ENCODE results near the gene NRAP. TPM values are rescaled to one million over a fixed set of nuclear protein-coding genes. Genes with fewer than 3 reads are reported as not detected.

Gene NRAP
- total RNA-seq, 1 experiment from 2014 or later, result not detected

- no peaks in the 10 kb centered on the region for H4K20me1 ChIP-seq (ENCODE audit: control insufficient read depth, insufficient read depth, insufficient read length)
- no peak overlapping the region for H2BK15ac ChIP-seq (ENCODE audit: low read depth, low read length)
- no peaks in the 10 kb centered on the region for H3K79me2 ChIP-seq (ENCODE audit: insufficient read depth, low read length)
- no peaks in the 10 kb centered on the region for H3K9me3 ChIP-seq (ENCODE audit: control insufficient read depth, low read depth, low read length)
- H3K4me1 ChIP-seq (ENCODE audit: insufficient read depth, low read length), result peaks cover 2% of the 10 kb centered on the region; the same call in 1 of the 2 replicates
- H3K23me2 ChIP-seq (ENCODE audit: insufficient read length, low read depth, low read length, poor library complexity, severe bottlenecking), result no peaks in the 10 kb centered on the region
- no peaks in the 10 kb centered on the region for H3K36me3 Mint-ChIP-seq (ENCODE audit: insufficient read depth in 1 of 3, low read depth in 3 of 3)
- H2BK5ac ChIP-seq (ENCODE audit: insufficient read length, low read length), result no peak overlapping the region
- DNase-seq, result peak; percentile 43
- no peak for TF ChIP-seq CTCF (conservative IDR thresholded peaks at IDR 0.05)
- H3K23ac ChIP-seq (ENCODE audit: insufficient read length, low read depth, low read length), result no peak overlapping the region
- no peak overlapping the region for H3K27ac ChIP-seq (ENCODE audit: insufficient read length, low read depth, low read length)
- no peak overlapping the region for H3K9ac ChIP-seq (ENCODE audit: extremely low read depth, insufficient read length, low read length)
- no peak overlapping the region for H3K56ac ChIP-seq (ENCODE audit: insufficient read length, low read depth, low read length)
- no peak overlapping the region for H2BK120ac ChIP-seq (ENCODE audit: low read depth, low read length, poor library complexity, severe bottlenecking)
- H3K18ac ChIP-seq (ENCODE audit: insufficient read length, low read depth, low read length), result no peak overlapping the region
- peaks cover 100% of the 10 kb centered on the region for H3K27me3 Mint-ChIP-seq (ENCODE audit: low read depth)
- peak overlapping the region in 1 of 3 experiments; percentile 88; a peak in 2 of 7 replicates for H3K27ac Mint-ChIP-seq
- H3K14ac ChIP-seq (ENCODE audit: insufficient read depth, low read length), result no peak overlapping the region
- no peak overlapping the region for H4K91ac ChIP-seq (ENCODE audit: insufficient read length, low read depth, low read length)
- H3K4me3 Mint-ChIP-seq, result peak overlapping the region in 1 of 2 experiments; percentile 18; a peak in 1 of 5 replicates
- peaks cover 39 to 54% of the 10 kb centered on the region in 2 experiments for H3K4me1 Mint-ChIP-seq
- no peak overlapping the region for H3K4ac ChIP-seq (ENCODE audit: low read depth, low read length)
- no peaks in the 10 kb centered on the region for H3K79me1 ChIP-seq (ENCODE audit: insufficient read depth, low read depth, low read length, poor library complexity, severe bottlenecking)
- H2BK20ac ChIP-seq (ENCODE audit: low read depth, low read length, poor library complexity, severe bottlenecking), result no peak overlapping the region
- H2BK12ac ChIP-seq (ENCODE audit: insufficient read length, low read depth, low read length), result no peak overlapping the region
- H2AFZ ChIP-seq (ENCODE audit: low read length), result no peak overlapping the region
- H3K4me2 ChIP-seq (ENCODE audit: insufficient read depth, insufficient read length, low read length), result no peak overlapping the region
- H2AK5ac ChIP-seq (ENCODE audit: insufficient read length, low read length), result no peak overlapping the region
- no peak overlapping the region for H4K8ac ChIP-seq (replicated peaks; ENCODE audit: insufficient read length, low read depth, low read length)
- peaks cover 90% of the 10 kb centered on the region for H3K27me3 ChIP-seq (ENCODE audit: insufficient read depth, low read length)
- peaks cover 4 to 19% of the 10 kb centered on the region in 2 experiments; a peak in 3 of 5 replicates for H3K9me3 Mint-ChIP-seq
- H3T11ph ChIP-seq (ENCODE audit: low read length), result no peak overlapping the region
- no peak overlapping the region for H4K5ac ChIP-seq (ENCODE audit: insufficient read length, low read depth, low read length)
- no CpG with 5 or more reads among the region's 9 CpGs for WGBS (ENCODE audit: extremely low coverage, insufficient read length, low lambda C conversion rate)
These were observed 105.9 kb downstream of the NRAP start for GRCh38 chr10:113557903-113558321.

Data from H9 (cell line).